ENCODE data around the gene CFB.
"Not testable (repeated sequence)": the region's sequence is repeated elsewhere in the genome, so short reads cannot be mapped to it uniquely, and the experiment has no call there.

The CFB gene

GRCh38 chr6:31915351-31915750 is 30.5 kb upstream of the CFB start:
- DNase-seq, result no peak

- DNase-seq, result no peak
Measured at GRCh38 chr6:31915756-31916155, 30.1 kb upstream of the CFB start.

- no peak for DNase-seq
Measured at GRCh38 chr6:31918069-31918720, 27.7 kb upstream of the CFB start.

- no peak for DNase-seq
Measured at GRCh38 chr6:31919624-31920303, 26.1 kb upstream of the CFB start.

- DNase-seq, result no peak
Measured at GRCh38 chr6:31920811-31921210, 25.1 kb upstream of the CFB start.

GRCh38 chr6:31922942-31923341 is 23.0 kb upstream of the CFB start:
- peak; percentile 4 for DNase-seq

GRCh38 chr6:31927242-31927862 is 18.5 kb upstream of the CFB start, which contains the start of gene C2:
Gene C2, plus strand, starts transcription at chr6:31927717. Its CDS starts 36 bp downstream, at chr6:31927753.
- no peak for DNase-seq

GRCh38 chr6:31927863-31928671 is 17.8 kb upstream of the CFB start:
- no peak for DNase-seq

GRCh38 chr6:31928672-31928939 is 17.3 kb upstream of the CFB start:
- no peak for DNase-seq

- no peak for DNase-seq
Measured at GRCh38 chr6:31930962-31931361, 14.9 kb upstream of the CFB start.

- DNase-seq, result not testable (repeated sequence)
Measured at GRCh38 chr6:31932137-31932536, 13.8 kb upstream of the CFB start.

GRCh38 chr6:31933537-31933936 is 12.4 kb upstream of the CFB start:
- no peak for DNase-seq

GRCh38 chr6:31935021-31935420 is 10.9 kb upstream of the CFB start:
- no peak for DNase-seq

GRCh38 chr6:31935823-31936222 is 10.1 kb upstream of the CFB start:
- no peak for DNase-seq

GRCh38 chr6:31940256-31940664 is 5.6 kb upstream of the CFB start:
- DNase-seq, result no peak

GRCh38 chr6:31943742-31944141 is 2.2 kb upstream of the CFB start:
- no peak for DNase-seq

- DNase-seq, result no peak
Measured at GRCh38 chr6:31945154-31945506, 765 bp upstream of the CFB start.

GRCh38 chr6:31946370-31946885 is 533 bp downstream of the CFB start:
- no peak for DNase-seq

- no peak for DNase-seq
Measured at GRCh38 chr6:31947070-31947675, 1.3 kb downstream of the CFB start.

GRCh38 chr6:31947864-31948263 is 2.0 kb downstream of the CFB start:
- DNase-seq, result no peak

- DNase-seq, result no peak
Measured at GRCh38 chr6:31948306-31948705, 2.4 kb downstream of the CFB start.

GRCh38 chr6:31948753-31949413 is 3.0 kb downstream of the CFB start:
- DNase-seq, result no peak
